Nucleus accumbens (tissue), 56 donors: ENCODE measurements around the gene TBC1D1.
"Not testable (repeated sequence)": the region's sequence is repeated elsewhere in the genome, so short reads cannot be mapped to it uniquely, and the experiment has no call there.

Source experiments
- DNase-seq, 56 donors: peaks; one replicate each; lab custom pipeline; 2025; lab: John Stamatoyannopoulos, UW

The TBC1D1 gene

DNA sequence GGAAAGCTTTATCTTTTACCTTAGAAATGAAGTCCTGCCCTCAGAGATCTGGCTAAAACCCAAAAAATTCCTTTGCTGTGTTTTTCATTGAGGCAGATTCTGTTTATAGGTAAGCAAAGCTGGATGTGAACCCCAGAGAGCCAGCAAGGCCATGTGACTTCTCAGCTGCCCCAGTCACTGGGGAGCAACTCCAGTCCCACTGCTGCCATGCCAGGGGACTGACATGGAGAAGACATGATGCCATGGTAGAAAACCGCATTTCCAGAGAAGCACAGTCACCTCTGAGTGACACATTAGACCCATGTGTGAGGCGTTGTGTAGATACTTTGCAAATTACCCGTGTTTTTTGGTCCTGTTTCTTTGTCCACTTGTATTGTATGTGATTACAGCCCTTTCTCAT lies 114.8 kb downstream of the TBC1D1 start:
- no peak for DNase-seq

DNA sequence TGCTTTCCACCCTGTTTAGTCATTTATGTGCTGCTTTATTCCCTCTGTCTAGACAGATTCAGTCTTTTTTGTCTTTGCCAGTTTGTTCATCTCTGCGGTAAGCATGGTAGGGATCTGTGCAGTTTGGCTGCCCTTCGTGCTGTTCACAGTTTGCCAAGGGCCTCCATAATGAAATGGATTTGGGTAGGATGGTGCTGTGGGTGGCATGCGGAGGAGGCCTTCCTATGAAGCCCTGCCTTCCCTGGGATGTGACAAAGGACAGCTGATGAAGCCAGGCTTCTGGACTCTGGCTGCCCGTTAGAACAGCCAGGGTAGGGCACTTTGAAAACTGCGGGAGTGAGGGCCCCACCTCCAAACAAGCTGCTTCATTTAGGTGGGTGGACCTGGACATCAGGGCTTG lies 116.8 kb downstream of the TBC1D1 start:
- DNase-seq: no peak

DNA sequence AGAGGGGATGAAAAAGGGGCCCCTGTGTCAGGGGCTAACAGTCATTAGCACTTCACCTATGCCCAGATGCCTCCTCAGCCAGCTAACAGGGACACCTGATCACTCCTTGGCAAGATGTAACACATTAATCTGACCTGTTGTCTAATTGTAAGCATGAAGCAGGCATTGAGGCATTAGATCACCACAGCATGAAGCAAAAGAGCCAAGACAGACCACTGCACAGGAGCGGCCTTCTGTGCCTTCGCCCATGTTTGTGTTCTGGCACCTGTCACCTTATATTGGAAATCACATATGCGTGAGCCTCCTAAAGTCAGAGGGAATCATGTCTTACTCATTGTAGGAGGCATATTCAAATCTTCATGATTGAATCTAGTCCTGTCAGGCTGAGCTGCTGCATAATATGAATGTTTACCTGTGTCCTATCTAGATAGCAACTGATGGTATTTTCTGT lies 117.7 kb downstream of the TBC1D1 start:
- DNase-seq: no peak

DNA sequence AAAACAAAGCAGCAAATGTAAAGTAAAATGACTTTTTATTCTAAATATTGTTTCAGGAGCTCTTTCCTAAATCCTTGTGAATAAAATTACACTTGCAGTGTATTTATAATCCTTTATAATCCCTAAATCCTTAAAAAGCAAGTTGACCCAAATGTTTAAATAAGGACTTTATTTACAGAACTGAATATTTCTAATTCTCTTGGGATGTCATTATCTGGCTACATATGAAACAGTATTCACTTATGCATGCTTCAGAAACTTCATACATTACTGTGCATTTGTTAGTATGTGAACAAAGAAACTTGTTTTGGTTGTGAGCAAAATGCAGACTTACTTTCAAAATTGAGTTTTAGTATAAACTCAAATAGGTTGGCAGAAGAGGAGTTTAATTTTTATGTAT lies 118.5 kb downstream of the TBC1D1 start:
- no peak for DNase-seq

DNA sequence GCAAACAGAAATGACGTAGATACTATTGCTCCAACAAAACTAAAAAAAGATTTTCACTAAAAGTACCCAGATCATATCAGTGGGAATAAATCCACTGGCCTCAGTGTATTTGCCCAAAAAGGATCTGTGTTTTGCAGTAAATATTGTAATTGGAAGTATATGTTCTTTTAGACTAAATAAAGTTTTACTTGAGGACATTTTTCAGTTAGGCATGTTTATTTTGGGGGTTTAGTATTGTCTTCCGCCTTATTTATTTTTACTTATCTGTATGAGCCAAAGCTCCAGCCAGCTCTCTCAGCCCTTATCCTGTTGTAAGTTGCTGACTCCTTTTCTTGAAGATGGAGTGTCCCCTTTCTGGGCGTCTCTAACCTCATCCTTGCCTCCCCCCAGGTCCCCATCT lies 119.1 kb downstream of the TBC1D1 start:
- no peak for DNase-seq

DNA sequence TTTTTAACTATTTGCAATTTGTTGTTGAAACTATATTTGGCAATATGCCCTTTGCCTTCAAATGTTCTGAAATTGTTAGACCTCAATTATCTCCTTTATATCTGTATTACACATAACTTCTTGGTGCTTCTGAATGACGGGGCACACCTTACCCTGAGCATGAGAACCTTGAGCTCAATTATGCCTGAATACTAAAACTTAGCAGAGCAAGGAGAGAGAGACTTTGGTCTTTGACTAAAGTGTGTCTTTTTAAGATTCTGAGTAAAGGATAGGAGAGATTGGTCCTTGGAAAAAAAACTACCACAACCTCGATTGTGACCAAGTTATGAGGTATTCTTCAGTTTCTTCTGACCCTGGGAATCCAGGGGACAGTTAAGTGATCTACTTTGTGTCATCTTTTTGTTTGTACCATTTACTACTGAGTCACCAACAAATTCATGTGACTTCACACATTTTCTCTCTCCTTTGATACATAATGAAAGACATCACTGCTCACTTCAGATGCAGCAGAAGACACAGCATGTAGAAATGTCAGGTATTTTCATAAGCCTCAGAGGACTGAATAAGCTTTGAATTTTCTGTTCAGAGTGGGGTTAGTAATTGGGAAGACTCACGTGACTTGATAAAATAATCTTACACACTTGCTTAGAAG lies 120.8 kb downstream of the TBC1D1 start:
- DNase-seq: no peak

DNA sequence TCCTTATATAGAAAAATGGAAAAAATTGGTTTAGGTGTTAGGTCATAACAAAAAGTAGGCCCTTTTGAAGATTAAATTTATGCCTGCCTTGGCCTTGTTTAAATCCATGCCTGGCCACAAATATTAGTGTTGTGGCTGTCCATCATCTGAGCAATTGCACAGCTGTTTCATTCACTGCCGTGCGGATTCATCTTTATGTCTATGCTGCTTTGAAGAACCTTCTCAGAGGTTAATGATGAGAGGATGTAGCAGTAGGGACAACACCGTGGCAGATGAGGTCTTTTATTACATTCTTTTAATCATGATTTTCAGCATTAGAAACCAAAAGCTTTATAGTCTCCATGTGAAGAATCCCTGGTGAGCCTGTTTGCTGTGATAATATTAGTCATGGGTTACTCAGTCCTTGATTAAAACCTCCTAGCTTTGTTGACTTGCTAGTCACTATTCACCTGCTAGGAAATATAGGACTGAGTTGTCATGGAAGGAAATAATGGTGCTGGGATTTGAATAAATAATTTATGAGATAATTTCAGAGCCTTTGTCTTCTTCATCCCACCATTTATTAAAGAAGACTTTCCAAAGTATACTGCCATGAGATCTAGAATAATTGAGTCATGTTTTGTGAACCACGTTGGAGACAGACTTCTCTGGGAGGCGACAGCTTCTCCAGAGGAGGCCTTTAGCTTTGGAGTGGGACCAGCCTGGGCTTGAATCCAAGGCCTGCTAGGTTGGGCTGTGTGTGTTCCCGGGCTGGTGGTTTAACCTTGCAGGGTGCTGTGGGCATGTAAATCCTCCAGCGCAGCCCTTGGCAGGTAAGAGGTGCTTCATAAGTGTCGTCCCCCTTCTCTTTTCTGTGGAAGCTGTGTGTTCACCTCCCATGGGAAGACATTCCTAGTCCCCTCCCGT lies 122.8 kb downstream of the TBC1D1 start:
- DNase-seq: peak in 8 of 56 donors; percentile 3 to 11 (median 5)

DNA sequence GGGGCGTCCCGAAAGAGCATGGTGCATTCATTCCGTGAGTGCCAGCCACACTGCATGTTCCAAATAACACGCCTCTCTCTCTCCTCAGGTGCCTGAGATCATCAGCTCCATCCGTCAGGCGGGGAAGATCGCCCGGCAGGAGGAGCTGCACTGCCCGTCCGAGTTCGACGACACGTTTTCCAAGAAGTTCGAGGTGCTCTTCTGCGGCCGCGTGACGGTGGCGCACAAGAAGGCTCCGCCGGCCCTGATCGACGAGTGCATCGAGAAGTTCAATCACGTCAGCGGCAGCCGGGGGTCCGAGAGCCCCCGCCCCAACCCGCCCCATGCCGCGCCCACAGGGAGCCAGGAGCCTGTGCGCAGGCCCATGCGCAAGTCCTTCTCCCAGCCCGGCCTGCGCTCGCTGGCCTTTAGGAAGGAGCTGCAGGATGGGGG lies 123.6 kb downstream of the TBC1D1 start:
- no peak for DNase-seq

DNA sequence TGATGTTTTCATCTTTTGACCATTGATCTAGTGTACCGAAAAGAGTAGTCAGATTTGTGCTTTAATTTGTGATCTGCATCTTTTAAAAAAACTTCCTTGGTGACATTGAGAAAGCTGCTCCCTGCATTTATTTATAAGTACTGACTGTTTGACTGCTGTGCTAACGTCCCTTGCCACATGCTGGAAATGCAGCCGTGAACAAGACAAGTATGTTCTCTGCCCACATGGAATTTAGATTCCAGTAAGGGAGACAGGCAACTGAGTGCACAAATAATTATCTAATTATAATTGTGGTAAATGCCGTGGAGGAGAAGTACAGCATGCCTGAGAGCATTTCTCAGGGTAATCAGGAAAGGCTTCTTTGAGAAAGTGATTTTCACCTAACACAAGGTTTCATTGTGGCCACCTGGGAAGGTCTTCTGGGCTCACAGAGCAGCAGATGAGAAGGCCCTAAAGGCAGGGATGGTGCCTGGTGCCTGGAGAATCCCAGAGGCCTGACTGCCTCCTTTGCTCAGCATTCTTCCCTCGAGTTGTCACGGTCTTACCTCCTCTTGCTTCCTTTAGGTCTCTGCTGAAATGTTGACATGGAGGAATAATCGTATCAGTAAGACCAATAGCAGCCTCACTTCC lies 125.1 kb downstream of the TBC1D1 start:
- no peak for DNase-seq

DNA sequence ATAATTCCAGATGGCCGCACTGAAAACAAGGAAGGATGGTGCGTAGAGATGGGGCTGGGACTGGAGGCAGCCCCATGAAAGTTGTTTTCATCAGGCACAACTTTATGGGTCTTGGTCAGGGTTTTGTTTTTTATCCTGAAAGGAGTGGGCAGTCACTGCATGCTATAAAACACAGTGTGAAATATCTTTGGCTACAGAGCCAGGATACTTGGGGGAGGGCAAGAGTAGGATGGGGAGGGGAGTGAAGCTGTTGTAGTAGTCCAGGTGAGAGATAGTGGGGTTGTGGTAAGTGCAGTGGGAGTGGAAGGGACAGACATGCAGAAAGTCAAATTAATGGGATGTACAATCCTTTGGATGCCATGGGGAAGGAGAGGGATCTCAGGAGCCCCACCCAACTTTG lies 125.8 kb downstream of the TBC1D1 start:
- no peak for DNase-seq

DNA sequence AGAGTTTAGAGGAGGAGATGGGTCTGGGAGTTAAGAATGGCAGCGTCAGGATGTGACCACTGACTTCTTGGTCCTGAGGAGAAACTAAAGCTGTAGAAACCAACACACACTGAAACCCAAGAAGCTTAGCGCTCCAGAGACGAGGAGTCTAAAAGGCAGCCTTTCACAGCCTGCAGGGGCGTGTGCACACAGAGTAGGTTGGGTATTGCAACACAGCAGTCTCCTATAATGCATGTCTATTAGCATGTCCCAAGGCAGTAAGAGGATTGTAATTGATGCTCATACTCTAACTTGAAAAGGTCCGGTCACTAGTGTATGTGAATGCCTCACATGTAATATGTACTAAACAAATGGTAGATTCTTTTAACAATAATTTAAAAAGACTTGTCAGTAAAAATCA lies 126.7 kb downstream of the TBC1D1 start:
- no peak for DNase-seq

DNA sequence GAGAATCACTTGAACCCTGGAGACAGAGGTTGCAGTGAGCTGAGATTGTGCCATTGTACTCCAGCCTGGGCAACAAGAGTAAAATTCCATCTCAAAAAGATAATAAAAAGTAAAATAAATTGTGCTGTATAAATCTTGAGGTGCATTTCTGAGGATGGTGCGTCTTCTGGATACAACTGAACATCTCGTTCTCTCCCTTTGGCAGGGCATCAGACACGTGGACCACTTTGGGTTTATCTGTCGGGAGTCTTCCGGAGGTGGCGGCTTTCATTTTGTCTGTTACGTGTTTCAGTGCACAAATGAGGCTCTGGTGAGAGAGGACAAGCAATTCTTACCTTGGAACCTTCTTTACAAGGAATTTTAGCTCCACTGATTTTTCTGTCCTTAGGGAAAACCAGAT lies 129.5 kb downstream of the TBC1D1 start:
- DNase-seq: no peak

DNA sequence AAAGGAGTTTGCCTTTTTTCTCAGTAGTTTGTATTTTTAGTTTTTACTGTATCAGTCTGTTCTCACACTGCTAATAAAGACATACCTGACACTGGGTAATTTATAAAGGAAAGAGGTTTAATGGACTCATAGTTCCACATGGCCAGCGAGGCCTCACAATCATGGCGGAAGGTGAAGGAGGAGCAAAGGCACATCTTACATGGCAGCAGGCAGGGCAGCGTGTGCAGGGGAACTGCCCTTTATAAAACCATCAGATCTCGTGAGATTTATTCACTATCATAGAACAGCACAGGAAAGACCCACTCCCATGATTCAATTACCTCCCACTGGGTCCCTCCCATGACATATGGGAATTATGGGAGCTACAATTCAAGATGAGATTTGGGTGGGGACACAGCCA lies 130.1 kb downstream of the TBC1D1 start:
- DNase-seq: not testable (repeated sequence)

DNA sequence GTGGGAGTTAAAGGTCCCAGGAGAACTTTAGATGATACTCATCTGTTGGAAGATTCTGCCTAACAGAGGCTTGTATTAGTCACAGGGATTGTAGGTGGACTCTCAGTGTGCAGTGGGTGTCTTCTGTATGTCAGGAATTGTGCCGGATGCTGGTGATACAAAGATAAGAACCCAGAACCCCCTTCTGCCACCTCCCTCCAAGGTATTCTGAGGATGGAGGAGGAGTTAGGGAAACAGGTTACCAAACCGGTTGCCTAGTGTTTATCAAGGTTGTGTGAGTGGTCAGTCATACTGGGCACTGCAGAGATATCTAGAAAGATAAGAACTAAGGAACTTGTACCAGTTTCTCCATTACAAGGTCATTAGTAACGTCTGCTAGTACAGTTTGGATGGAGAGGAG lies 130.9 kb downstream of the TBC1D1 start:
- DNase-seq: no peak

DNA sequence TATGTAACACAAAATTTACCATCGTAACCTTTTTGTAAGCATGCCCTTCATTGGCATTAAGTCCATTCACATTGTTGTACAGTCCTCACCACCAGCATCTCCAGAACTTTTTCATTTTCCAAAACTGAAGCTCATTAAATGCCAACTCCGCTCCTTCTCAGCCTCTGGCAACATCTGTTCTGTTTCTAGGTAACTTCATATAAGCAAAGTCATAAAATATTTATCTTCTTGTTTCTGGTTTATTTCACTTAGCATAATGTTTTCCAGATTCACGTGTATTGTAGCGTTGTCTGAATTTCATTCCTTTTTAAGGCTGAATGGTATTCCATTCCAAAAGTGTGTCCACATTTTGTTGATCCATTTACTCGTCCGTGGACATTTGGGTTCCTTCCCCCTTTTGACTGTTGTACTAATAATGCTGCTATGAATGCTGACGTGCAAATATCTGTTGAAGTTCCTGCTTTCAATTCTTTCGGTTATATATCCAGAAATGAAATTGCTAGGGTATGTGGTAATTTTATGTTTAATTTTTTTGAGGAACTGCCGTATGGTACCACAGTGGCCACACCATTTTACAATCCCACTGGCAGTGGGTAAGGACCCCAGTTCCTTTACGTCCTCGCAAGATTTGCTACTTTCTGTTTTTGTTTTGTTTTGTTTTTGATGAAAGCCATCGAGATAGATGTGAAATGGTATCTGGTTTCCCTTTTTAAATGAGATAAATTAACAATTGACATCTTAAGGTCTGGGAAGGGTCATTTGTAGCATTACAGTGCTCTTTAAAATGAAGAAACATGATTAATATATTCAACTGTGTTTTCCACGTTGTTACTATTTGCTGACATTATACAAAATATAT lies 132.7 kb downstream of the TBC1D1 start:
- DNase-seq: no peak

DNA sequence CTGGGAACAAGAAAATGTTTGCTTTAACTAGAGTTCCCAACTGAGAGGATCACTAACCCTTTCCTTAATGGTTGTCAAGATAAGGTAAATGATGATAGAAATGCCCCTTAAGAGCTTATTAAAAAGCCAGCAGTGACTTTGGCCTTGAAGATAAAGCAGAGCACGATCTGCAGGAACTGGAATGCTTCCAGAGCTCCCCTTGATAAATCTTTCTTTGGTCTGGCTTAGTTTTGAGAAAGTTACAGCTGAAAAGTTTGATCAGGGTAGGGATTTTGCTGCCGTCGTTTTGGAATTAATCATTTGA lies 133.3 kb downstream of the TBC1D1 start:
- no peak for DNase-seq

DNA sequence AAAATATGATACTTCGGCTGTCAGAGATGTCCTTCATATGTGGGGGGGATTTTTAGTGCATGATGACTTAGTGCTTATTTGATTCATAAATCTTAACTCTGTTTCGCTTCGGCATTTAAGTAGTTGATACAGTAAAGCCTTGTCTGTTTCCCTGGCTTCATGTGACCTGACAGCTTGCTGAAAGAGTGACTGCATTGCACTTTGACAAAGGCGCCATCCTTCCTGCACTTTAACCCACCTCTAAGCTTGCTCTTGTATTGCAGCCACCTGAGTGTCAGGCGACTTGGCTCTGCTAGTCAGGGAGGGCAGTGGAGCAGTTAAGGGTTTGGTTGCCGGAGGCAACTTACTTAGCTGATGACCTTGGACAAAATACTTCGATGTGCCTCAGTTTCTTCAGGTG lies 134.8 kb downstream of the TBC1D1 start:
- DNase-seq: no peak

DNA sequence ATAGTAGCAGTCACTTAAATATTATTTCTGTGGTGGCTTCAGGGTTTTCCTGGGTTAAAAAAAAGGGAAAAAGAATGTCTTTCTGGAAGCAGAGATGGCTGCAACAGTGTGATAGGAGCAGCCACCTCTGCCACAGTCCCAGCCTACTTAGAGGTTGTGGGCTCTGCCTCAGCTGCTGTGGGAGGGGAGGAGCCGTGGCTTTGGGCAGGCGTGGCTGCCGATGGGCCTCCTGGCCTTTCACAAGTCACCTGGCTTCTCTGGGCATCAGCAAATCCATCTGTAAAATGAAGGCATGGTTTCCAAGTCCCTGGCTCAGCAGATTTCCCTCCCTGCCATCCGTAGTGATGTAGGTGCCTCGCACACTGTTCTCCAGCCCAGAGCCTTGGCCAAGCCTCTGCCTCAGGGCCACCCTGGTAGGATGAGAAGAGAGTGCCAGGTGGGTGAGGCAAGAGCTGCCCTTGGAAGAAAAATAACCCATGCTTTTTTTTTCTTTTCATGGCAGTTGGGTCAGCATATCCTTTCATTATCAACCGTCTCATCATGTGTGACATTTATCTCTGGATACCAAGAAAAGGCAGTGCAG lies 135.4 kb downstream of the TBC1D1 start:
- DNase-seq: no peak

DNA sequence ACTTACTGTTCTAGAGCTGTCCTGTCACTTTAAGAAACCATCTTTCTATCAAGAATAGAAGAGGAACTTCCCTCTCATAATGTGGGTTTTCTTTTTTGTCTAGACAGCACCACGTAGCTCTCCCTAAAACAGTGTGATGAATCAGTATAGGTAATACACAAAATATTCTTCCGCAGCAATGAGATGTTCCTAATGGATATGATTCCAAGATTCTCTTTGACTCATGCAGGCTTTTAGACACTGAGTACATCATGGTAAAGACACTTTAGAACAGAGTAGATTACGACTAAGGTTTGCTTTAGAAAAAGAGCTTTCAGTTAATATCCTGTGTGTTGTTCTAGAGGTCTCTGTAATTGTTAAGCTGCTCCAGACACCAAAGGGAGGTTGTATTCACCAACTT lies 139.1 kb downstream of the TBC1D1 start:
- DNase-seq: no peak
